ENCODE data around the gene MYO5C. TPM values are rescaled to one million over a fixed set of nuclear protein-coding genes. Genes with fewer than 3 reads are reported as not detected.

The MYO5C gene
- total and polyA plus RNA-seq, 2 of the 4 experiments (the other 2 are of a cell fraction), result under 0.01 to 0.03 TPM

DNA sequence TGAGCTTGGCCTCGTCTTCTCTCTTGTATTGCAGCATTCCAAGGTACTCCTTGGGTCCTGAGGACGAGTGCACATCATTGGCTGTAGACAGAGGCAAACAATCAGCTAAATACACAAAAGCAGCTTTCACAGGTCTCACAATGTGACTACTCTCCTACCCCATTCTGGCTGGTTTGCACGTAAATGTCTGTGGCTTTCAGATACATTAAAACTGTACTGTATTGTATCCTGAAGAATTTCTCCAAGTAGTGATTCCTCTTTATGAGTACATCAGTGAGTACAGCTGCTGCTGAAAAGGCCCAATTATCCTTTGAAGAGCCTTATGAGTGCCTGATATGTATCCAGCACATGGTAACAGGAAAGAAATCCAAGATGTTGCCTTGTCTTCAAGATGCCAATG lies 82.4 kb downstream of the MYO5C start:
- ChIA-PET POLR2A (ENCODE audit: unreplicated experiment) (interaction anchor here (0.6 kb wide), 1 partner anchor 345 kb away, joined by 3 read pairs; no protein-coding TSS in a partner anchor), CTCF (interaction anchor here (1.6 to 1.8 kb wide), 2 partner anchors 14 to 30 kb away, joined by 4 to 12 read pairs; no protein-coding TSS in a partner anchor)
- dilution Hi-C loops (cut with HindIII; ENCODE audit: low sequenced_read_pairs, unreplicated experiment), result no loop called here
- Histone ChIP-seq H2AFZ (replicated peaks; ENCODE audit: low read length, poor library complexity) (no peak overlapping the region), H2BK120ac (ENCODE audit: low read depth, low read length) (no peak overlapping the region), H3K79me1 (ENCODE audit: low read depth in 1 of 2, low read length in 2 of 2) (no peaks in the 10 kb centered on the region), H2AK9ac (replicated peaks; ENCODE audit: low read depth, low read length, poor library complexity) (no peak overlapping the region), H3K9me1 (ENCODE audit: insufficient read depth, low read length) (no peaks in the 10 kb centered on the region), H3K27me3 (ENCODE audit: control insufficient read depth, insufficient read depth, low read length) (peaks cover 39% of the 10 kb centered on the region), H2AK5ac (ENCODE audit: low read depth, low read length) (no peak overlapping the region), H3K56ac (ENCODE audit: extremely low read depth, insufficient read depth, low read length) (no peak overlapping the region), H3K4me1 (ENCODE audit: control insufficient read depth, insufficient read depth, low read length) (no peaks in the 10 kb centered on the region), H3K27ac (ENCODE audit: insufficient read depth, low read length) (no peak overlapping the region), H3K4me2 (ENCODE audit: low read depth, low read length) (no peak overlapping the region), H2BK5ac (ENCODE audit: low read depth, low read length, poor library complexity, severe bottlenecking) (no peak overlapping the region), H4K5ac (ENCODE audit: low read depth, low read length) (no peak overlapping the region), H3K4me3 (ENCODE audit: insufficient read depth, low read depth, low read length) (no peak overlapping the region), H3K36me3 (ENCODE audit: control insufficient read depth, insufficient read depth, low read length) (no peaks in the 10 kb centered on the region), H3K4ac (ENCODE audit: low read depth, low read length) (no peak overlapping the region), H4K20me1 (ENCODE audit: insufficient read depth, low read length) (no peaks in the 10 kb centered on the region), H3K9ac (ENCODE audit: low read depth, low read length) (no peak overlapping the region), H3K14ac (replicated peaks; ENCODE audit: low read depth, low read length) (no peak overlapping the region), H3K9me3 (ENCODE audit: control insufficient read depth, insufficient read depth, low read length) (no peaks in the 10 kb centered on the region), H4K8ac (ENCODE audit: low read depth in 2 of 2, low read length in 2 of 2) (no peak overlapping the region), H4K91ac (ENCODE audit: insufficient read depth, low read depth, low read length) (no peak overlapping the region), H2BK15ac (ENCODE audit: low read depth, low read length) (no peak overlapping the region), H3K23ac (ENCODE audit: low read depth, low read length) (no peak overlapping the region), H3K18ac (ENCODE audit: low read depth, low read length) (no peak overlapping the region), H2BK20ac (ENCODE audit: low read depth, low read length) (no peak overlapping the region)
- no peak for TF ChIP-seq POLR2A (IDR thresholded peaks at IDR 0.05; ENCODE audit: low read depth, low read length)
- TF ChIP-seq MAZ (IDR thresholded peaks at IDR 0.05; ENCODE audit: borderline replicate concordance, low read depth, low read length), result no peak
- TF ChIP-seq, protein P1, sequence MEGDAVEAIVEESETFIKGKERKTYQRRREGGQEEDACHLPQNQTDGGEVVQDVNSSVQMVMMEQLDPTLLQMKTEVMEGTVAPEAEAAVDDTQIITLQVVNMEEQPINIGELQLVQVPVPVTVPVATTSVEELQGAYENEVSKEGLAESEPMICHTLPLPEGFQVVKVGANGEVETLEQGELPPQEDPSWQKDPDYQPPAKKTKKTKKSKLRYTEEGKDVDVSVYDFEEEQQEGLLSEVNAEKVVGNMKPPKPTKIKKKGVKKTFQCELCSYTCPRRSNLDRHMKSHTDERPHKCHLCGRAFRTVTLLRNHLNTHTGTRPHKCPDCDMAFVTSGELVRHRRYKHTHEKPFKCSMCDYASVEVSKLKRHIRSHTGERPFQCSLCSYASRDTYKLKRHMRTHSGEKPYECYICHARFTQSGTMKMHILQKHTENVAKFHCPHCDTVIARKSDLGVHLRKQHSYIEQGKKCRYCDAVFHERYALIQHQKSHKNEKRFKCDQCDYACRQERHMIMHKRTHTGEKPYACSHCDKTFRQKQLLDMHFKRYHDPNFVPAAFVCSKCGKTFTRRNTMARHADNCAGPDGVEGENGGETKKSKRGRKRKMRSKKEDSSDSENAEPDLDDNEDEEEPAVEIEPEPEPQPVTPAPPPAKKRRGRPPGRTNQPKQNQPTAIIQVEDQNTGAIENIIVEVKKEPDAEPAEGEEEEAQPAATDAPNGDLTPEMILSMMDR (conservative IDR thresholded peaks at IDR 0.05; ENCODE audit: low read depth, low read length), result no peak
- no peak for TF ChIP-seq NFE2L2 (IDR thresholded peaks at IDR 0.05; ENCODE audit: low read depth, low read length)
- no peak for TF ChIP-seq BHLHE40 (IDR thresholded peaks at IDR 0.05; ENCODE audit: low read depth, low read length)
- no peak for TF ChIP-seq MXI1 (IDR thresholded peaks at IDR 0.05; ENCODE audit: borderline replicate concordance, low read depth, low read length)
- TF ChIP-seq, protein P2, sequence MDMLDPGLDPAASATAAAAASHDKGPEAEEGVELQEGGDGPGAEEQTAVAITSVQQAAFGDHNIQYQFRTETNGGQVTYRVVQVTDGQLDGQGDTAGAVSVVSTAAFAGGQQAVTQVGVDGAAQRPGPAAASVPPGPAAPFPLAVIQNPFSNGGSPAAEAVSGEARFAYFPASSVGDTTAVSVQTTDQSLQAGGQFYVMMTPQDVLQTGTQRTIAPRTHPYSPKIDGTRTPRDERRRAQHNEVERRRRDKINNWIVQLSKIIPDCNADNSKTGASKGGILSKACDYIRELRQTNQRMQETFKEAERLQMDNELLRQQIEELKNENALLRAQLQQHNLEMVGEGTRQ (IDR thresholded peaks at IDR 0.05; ENCODE audit: low read depth, low read length), result no peak
- TF ChIP-seq MAFK (IDR thresholded peaks at IDR 0.05; ENCODE audit: low read depth, low read length), result no peak
- TF ChIP-seq RAD21 (IDR thresholded peaks at IDR 0.05; ENCODE audit: low read length), result no peak
- no peak for TF ChIP-seq RFX5 (IDR thresholded peaks at IDR 0.05; ENCODE audit: low read depth, low read length)
- no peak for TF ChIP-seq SMC3 (IDR thresholded peaks at IDR 0.05; ENCODE audit: low read depth, low read length)
- DNase-seq (no peak), ATAC-seq (ENCODE audit: low read depth) (no peak; the same call in 1 of the 2 replicates)
- 50% methylated on average over 2 of the region's 3 CpGs; no CpG with 5 or more reads in 1 of the 2 experiments for WGBS, 2 experiments (ENCODE audit: extremely low coverage in 2 of 2, insufficient read length in 1 of 2)
- in situ Hi-C loops (cut with MboI; ENCODE audit: low sequenced_read_pairs), result loop anchor here (10.0 kb wide), 1 partner anchor 238 kb away; the partner anchor contains the start of gene LEO1
- no TSS peak for BruUV-seq (replicated peaks)
- intact Hi-C loops (cut with micrococcal nuclease), result no loop called here
